Activated naive CD4-positive, alpha-beta T cell (primary cell): ENCODE results near the gene PARP8.
"Not testable (repeated sequence)": the region's sequence is repeated elsewhere in the genome, so short reads cannot be mapped to it uniquely, and the experiment has no call there.

Source experiments
- DNase-seq, 4 experiments: peaks; one replicate each; lab custom pipeline; 2025; lab: John Stamatoyannopoulos, UW

Gene PARP8

GRCh38 chr5:50666261-50667022, at the start of gene PARP8:
Gene PARP8 (plus strand): TSS chr5:50666637. CDS start chr5:50667096, 459 bp downstream.
- peak in 3 of 4 experiments; percentile 20 to 36 (median 35) for DNase-seq

GRCh38 chr5:50623666-50624065, 42.8 kb upstream of the PARP8 start:
- DNase-seq = no peak

GRCh38 chr5:50634866-50635265, 31.6 kb upstream of the PARP8 start:
- DNase-seq = peak in 1 of 4 experiments; percentile 0

- DNase-seq = not testable (repeated sequence)
Measured at GRCh38 chr5:50637576-50637975, 28.9 kb upstream of the PARP8 start.

- no peak for DNase-seq
Measured at GRCh38 chr5:50646591-50646990, 19.8 kb upstream of the PARP8 start.

- no peak for DNase-seq
Measured at GRCh38 chr5:50647726-50648125, 18.7 kb upstream of the PARP8 start.

- DNase-seq = no peak
Measured at GRCh38 chr5:50653946-50654345, 12.5 kb upstream of the PARP8 start.

GRCh38 chr5:50655067-50655809, 11.2 kb upstream of the PARP8 start:
- DNase-seq = no peak

GRCh38 chr5:50655810-50656205, 10.6 kb upstream of the PARP8 start:
- no peak for DNase-seq

- DNase-seq = no peak
Measured at GRCh38 chr5:50657044-50657443, 9.4 kb upstream of the PARP8 start.

- no peak for DNase-seq
Measured at GRCh38 chr5:50658246-50658645, 8.2 kb upstream of the PARP8 start.

GRCh38 chr5:50663636-50664035, 2.8 kb upstream of the PARP8 start:
- DNase-seq = no peak

- no peak for DNase-seq
Measured at GRCh38 chr5:50665091-50665490, 1.3 kb upstream of the PARP8 start.

- DNase-seq = peak in 1 of 4 experiments; percentile 16
Measured at GRCh38 chr5:50665761-50666202, 655 bp upstream of the PARP8 start.

GRCh38 chr5:50667023-50667652, 701 bp downstream of the PARP8 start:
- DNase-seq = peak in 3 of 4 experiments; percentile 40 to 67 (median 61)

- peak; percentile 63 to 79 (median 74) for DNase-seq
Measured at GRCh38 chr5:50667653-50668595, 1.5 kb downstream of the PARP8 start.

GRCh38 chr5:50668636-50669035, 2.2 kb downstream of the PARP8 start:
- DNase-seq = not testable (repeated sequence)

GRCh38 chr5:50672663-50673062, 6.2 kb downstream of the PARP8 start:
- DNase-seq = no peak

GRCh38 chr5:50673444-50673843, 7.0 kb downstream of the PARP8 start:
- DNase-seq = not testable (repeated sequence)

- DNase-seq = no peak
Measured at GRCh38 chr5:50675385-50675784, 8.9 kb downstream of the PARP8 start.

- not testable (repeated sequence) for DNase-seq
Measured at GRCh38 chr5:50679554-50679953, 13.1 kb downstream of the PARP8 start.
